ENCODE data around the gene STX5. TPM values are rescaled to one million over a fixed set of nuclear protein-coding genes. Genes with fewer than 3 reads are reported as not detected.
"Not testable (repeated sequence)": the region's sequence is repeated elsewhere in the genome, so short reads cannot be mapped to it uniquely, and the experiment has no call there.

Gene STX5
- total RNA-seq, 1 donor from 2014 or later: 55.8 TPM

GRCh38 chr11:62875698-62876478, 44.0 kb upstream of the STX5 start:
- Mint-ChIP-seq H3K4me3 (no peak overlapping the region), H3K4me1 (peaks cover 13% of the 10 kb centered on the region), H3K36me3 (peaks cover 9% of the 10 kb centered on the region), H3K27ac (no peak overlapping the region), H3K27me3 (ENCODE audit: low read depth) (no peaks in the 10 kb centered on the region), H3K9me3 (no peaks in the 10 kb centered on the region)
- TF ChIP-seq, protein P1, sequence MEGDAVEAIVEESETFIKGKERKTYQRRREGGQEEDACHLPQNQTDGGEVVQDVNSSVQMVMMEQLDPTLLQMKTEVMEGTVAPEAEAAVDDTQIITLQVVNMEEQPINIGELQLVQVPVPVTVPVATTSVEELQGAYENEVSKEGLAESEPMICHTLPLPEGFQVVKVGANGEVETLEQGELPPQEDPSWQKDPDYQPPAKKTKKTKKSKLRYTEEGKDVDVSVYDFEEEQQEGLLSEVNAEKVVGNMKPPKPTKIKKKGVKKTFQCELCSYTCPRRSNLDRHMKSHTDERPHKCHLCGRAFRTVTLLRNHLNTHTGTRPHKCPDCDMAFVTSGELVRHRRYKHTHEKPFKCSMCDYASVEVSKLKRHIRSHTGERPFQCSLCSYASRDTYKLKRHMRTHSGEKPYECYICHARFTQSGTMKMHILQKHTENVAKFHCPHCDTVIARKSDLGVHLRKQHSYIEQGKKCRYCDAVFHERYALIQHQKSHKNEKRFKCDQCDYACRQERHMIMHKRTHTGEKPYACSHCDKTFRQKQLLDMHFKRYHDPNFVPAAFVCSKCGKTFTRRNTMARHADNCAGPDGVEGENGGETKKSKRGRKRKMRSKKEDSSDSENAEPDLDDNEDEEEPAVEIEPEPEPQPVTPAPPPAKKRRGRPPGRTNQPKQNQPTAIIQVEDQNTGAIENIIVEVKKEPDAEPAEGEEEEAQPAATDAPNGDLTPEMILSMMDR (IDR thresholded peaks at IDR 0.05; ENCODE audit: unreplicated experiment): no peak
- no peak for DNase-seq (ENCODE audit: low spot score in 2 of 2, unreplicated experiment in 2 of 2)

DNA sequence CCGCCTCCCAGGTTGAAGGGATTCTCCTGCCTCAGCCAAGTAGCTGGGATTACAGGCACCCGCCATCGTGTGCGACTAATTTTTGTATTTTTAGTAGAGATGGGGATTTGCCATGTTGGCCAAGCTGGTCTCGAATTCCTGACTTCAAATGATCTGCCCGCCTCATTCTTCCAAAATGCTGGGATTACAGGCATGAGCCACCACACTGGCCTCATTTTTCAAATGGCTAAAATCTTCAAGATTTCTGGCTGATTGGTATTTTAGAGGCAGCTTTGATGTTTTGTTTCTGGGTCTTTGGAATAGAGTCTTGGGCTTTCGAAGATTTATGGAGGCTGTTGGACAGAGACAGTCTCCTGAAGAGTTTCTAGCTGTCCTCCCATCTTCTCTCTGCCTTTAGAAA, 43.0 kb upstream of the STX5 start:
- H3K27ac Mint-ChIP-seq: no peak overlapping the region
- H3K36me3 Mint-ChIP-seq: peaks cover 9% of the 10 kb centered on the region
- H3K27me3 Mint-ChIP-seq (ENCODE audit: low read depth): no peaks in the 10 kb centered on the region
- H3K4me3 Mint-ChIP-seq: no peak overlapping the region
- peaks cover 5% of the 10 kb centered on the region for H3K4me1 Mint-ChIP-seq
- H3K9me3 Mint-ChIP-seq: no peaks in the 10 kb centered on the region
- no peak for DNase-seq (ENCODE audit: low spot score in 2 of 2, unreplicated experiment in 2 of 2)
- TF ChIP-seq, protein P1 (IDR thresholded peaks at IDR 0.05; ENCODE audit: unreplicated experiment): no peak

DNA sequence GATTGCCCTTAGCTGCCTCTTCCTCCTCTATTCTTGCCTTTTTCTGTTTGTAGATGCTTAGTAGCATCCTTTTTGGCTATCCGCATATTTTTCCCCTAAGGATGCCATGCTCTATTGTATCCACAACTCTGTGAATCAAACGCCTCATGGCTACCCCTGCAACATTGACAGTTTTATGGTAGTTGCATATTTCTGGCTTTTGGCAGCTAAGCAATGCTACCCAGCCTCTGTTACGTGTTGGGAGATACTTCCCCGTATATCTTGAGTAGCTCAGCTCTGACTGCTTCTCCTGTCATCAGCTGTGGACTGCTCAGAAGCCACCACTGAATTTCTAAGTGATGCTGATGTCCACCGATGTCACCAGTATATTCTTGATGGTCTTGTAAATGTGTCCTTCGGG, 33.8 kb upstream of the STX5 start:
- H3K27ac Mint-ChIP-seq: peak overlapping the region; percentile 37
- H3K4me1 Mint-ChIP-seq: peaks cover 25% of the 10 kb centered on the region
- H3K36me3 Mint-ChIP-seq: peaks cover 1% of the 10 kb centered on the region

GRCh38 chr11:62863687-62864335, 32.0 kb upstream of the STX5 start:
- TF ChIP-seq, protein P1 (IDR thresholded peaks at IDR 0.05; ENCODE audit: unreplicated experiment): no peak
- Mint-ChIP-seq H3K4me3 (no peak overlapping the region), H3K27ac (peak overlapping the region; percentile 52), H3K9me3 (no peaks in the 10 kb centered on the region), H3K4me1 (peaks cover 41% of the 10 kb centered on the region), H3K36me3 (peaks cover 1% of the 10 kb centered on the region), H3K27me3 (ENCODE audit: low read depth) (no peaks in the 10 kb centered on the region)
- DNase-seq (ENCODE audit: low spot score in 2 of 2, unreplicated experiment in 2 of 2): no peak

More for the DNA sequence above, 33.8 kb upstream of the STX5 start:
- Mint-ChIP-seq H3K9me3 (no peaks in the 10 kb centered on the region), H3K27me3 (ENCODE audit: low read depth) (no peaks in the 10 kb centered on the region), H3K4me3 (no peak overlapping the region)
- DNase-seq (ENCODE audit: low spot score in 2 of 2, unreplicated experiment in 2 of 2): no peak
- TF ChIP-seq, protein P1 (IDR thresholded peaks at IDR 0.05; ENCODE audit: unreplicated experiment): no peak

- not testable (repeated sequence) for H3K36me3 Mint-ChIP-seq; H3K27me3 Mint-ChIP-seq (ENCODE audit: low read depth); H3K9me3 Mint-ChIP-seq; H3K4me3 Mint-ChIP-seq; DNase-seq (ENCODE audit: low spot score in 2 of 2, unreplicated experiment in 2 of 2)
- Mint-ChIP-seq H3K4me1 (peaks cover 59% of the 10 kb centered on the region), H3K27ac (peak overlapping the region; percentile 71)
These were observed 29.8 kb upstream of the STX5 start for GRCh38 chr11:62861564-62862192.

Data from mesothelial cell of epicardium (in vitro differentiated cells).